HG02642 (cell line): ENCODE measurements around the gene ATP8B1.
A peak's percentile ranks its signal among the peaks of the same experiment; 100 is the strongest.
"Not testable (repeated sequence)": the region's sequence is repeated elsewhere in the genome, so short reads cannot be mapped to it uniquely, and the experiment has no call there.

Source experiments
- ATAC-seq: cut with Tn5 transposase; IDR thresholded peaks from one replicate; pipeline ENCODE4 v1.9.1; 2021; ENCODE audit warnings: mild to moderate bottlenecking; ENCODE audit not compliant: unreplicated experiment, poor library complexity

Gene ATP8B1

DNA sequence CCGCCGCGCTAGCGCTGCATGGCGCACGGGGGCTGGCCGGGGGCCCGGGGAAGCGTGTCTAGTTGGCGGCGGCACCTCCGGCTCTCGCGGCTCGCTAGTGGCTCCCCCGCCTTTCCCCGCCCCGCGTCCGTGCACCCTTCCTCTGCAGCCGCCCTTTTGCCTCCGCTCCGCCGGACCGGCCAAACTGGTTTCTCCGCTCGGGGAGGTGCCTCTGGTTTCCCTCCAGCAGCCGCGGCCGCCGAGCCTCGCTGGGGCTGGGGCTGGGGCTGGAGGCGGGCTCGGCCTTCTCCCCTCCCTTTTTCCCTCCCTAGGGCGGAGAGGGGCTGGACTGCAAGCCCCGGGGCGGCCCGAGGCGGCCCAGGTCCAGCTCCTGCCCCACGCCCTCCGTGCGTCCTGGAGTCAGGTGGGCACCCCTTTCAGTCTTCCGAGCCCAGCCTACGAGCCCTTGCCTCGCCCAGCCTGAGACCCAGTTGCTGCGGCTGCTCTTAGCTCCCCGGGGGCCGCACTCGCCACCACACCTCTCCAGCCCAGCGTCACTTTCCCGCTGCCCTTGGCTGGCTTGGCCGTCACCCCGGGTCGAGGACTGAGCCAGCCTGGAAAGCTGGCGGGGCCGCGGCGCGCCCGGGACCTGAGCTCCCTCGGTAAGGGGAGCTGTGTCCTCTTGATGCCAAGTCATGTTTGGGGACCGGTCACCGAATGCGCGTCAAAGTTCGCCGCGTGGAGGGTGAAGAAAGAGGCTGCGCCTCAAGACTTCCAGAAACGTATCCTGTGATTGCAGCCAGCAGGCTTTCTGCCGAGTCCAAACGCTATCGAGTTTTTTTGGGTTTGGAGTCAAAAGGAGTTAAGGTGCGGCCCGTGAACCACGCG lies at the start of gene ATP8B1:
Gene ATP8B1 (minus strand): TSS at position 213 of the 867 bp plus-strand sequence. CDS start 71,508 bp downstream, outside the sequence.
- peak; percentile 56 for ATAC-seq

DNA sequence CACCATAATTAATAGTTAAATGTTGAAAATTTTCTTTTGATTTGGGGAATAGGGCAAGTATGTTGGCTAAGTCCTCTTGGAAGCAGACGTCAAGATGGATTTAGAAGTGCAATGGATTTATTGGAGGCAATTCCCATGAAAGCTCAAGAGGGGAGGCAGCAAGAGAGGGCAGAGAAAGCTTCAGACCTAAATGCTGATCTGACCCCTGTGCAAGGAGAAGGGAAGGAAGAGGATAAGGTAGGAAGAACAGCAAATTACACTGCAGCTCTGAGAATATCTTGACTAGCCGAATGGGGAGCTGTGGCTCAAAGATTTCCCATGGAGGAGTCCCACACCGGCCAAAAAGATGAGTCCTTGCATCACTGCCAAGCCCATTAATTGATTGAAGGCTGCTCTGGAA lies 46.9 kb upstream of the ATP8B1 start:
- ATAC-seq, result no peak

DNA sequence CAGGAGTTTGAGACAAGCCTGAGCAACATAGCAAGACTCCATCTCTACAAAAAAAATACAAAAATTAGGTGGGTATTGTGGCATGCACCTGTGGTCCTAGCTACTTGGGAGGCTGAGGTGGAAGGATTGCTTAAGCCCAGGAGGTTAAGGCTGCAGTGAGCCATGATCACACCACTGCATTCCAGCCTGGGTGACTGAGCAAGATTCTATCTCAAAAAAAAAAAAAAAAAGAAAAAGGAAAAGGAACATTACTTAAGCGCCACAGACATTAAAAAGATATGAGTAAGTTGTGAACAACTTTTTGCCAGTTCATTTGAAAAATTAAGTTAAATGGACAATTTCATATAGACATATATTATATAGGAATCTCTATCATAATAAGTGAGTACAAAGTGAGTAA lies 45.3 kb upstream of the ATP8B1 start:
- not testable (repeated sequence) for ATAC-seq

DNA sequence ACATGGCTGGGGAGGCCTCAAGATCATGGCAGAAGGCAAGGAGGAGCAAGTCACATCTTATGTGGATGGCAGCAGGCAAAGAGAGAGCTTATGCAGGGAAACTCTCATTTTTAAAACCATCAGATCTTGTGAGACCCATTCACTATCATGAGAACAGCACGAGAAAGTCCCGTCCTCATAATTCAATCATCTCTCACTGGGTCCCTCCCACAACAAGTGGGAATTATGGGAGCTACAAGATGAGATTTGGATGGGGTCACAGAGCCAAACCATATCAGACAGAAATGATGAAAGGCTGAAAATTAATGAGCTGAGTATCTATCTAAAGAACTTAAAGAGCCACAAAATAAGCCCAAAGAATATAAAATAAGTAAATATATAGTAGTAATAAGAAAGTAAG lies 44.3 kb upstream of the ATP8B1 start:
- not testable (repeated sequence) for ATAC-seq

DNA sequence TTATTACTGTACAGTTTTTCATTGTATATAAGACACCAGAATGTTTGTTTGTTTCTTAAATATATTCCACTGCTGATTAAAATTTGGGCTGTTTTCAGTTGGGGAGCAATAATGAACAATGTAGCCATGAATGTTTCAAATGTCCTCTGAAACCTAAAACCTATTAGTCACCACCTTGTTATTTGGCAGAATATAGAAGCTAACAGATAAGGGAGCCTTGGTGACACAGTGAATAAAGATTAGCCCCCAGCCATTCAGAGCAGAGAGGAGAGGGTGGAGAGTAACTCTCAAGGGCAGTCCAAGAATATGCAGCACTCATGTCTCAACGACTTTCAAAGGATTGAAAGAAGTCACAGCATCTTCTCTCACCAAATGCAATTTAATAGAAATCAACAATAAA lies 43.1 kb upstream of the ATP8B1 start:
- no peak for ATAC-seq

DNA sequence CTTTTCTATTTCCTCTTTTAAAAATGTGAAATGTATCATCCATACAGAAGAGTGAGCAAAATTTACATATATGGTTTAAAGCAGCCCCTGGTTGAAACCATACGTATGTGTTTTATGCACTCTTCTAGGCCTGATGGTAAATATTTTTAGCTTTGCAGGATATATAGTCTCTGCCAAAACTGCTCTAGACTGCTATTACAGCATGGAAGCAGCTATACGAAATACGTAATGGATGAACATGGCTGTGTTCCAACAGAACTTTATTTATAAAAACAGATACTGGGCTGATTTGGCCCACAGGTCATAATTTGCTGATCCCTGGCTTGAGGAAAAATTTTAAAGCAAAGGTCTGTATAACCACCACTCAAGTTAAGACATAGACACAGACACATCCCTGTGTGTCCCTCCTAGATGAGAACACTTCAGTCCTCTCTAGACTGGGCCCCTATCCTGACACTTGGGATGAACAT lies 42.5 kb upstream of the ATP8B1 start:
- ATAC-seq, result no peak

DNA sequence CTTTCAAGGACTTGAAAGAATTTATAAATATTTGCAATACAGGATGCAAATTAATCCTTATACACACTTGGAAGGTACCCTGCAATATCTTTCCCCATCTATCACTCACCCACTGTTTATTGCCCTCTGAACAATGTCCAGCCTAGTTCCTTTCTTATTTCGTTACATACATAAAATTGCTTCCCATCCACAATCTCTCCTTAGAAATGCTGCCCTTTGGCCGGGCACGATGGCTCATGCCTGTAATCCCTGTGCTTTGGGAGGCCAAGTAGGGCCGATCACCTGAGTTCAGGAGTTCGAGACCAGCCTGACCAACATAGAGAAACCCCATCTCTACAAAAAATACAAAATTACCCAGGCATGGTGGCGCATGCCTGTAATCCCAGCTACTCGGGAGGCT lies 41.2 kb upstream of the ATP8B1 start:
- ATAC-seq, result no peak

DNA sequence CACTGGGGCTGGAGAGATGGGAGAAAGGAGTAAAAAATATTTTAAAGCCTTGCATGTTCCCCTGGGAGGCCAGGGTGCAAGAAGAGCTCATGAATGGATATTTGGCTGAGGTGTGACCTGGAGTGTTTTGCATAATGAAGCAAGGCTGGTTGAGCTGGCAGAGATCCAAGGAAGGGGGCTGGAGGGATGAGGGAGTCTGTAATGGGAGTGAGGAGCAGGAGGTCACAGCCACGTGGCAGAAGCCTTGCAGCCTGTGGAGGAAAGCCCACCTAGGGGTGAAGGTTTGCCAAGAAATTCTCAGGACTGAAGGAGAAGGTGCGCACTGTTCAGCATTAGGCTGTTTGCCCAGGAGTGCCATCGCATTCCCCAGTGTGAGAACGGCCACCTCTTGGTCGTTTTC lies 40.3 kb upstream of the ATP8B1 start:
- ATAC-seq, result no peak

DNA sequence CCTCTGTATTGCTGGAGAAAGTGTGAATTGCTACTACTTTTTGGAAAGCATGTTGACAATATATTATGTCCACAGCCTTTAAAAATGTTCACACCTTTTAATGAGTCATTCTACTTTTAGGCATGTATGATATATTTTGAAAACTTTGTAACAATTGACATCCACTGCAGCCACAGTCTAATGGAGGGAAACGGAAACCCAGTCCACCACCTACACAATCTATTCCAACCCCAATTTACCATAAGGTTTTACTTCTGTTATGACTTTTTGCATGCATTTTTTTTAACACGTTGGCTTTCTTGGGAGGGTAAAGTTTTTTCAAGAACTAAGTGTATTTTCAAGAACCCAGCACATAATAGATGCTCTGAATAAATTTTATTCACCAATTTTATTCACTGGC lies 38.5 kb upstream of the ATP8B1 start:
- peak; percentile 38 for ATAC-seq

DNA sequence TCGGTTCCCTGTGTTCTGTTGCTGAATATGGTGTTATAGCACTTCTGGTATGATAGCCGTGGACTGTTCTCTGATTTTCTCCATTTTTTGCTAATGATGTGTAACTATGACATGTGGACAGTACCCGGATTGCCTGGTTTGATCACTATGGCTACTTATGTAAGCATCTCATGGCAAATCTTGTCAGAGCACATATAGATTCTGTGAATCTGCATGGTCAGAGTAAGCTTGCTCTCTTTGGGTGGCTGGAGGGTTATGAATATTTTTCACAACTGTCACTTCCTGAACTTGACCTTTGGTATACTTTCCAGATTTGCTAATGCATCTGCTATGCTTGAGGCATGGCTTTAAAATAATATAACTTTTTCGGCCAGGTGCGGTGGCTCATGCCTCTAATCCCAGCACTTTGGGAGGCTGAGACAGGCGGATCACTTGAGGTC lies 36.8 kb upstream of the ATP8B1 start:
- ATAC-seq, result no peak

DNA sequence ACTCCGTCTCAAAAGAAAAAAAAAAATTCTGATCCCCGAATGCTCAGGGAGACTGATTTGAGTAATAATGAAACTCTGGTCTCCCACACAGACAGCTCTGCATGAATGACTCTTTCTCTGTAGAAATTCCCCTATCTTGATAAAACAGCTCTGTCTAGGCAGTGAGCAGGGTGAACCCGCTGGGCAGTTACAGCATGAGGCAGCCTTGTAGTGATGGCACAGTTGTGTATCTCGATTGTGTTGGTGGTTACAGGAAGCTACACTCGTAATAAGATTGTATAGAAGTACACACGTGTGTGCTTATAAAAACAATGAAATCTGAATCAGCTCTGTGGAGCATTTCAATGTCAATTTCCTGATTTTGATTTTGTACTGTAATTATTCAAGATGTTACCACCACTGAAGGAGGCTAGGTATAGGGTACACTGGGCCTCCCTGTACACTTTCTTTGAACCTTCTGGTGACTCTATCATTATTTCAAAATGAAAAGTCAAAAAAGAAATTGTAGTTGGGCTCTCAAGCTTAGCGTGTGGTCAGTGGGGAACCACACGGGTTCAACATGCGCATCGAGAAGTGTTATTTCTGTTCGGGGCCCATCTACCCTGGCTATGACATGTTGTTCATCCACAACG lies 34.9 kb upstream of the ATP8B1 start:
- peak; percentile 87 for ATAC-seq

DNA sequence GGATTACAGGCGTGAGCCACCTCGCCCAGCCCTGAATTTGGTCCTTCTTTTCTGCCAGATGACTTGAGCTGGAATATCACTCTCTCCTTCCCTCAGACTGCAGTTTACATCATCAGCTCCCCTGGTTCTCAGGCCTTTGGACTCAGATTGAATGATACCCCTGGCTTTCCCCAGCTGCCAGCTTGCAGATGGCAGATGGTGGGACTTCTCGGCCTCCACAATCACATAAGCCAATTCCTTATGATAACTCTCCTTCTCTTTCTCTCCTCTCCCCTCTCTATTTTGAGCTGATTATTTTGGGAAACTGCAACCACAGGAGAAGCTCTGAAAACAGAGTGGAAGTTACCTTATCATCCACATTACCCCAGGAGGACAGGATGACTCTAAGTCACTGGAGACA lies 33.4 kb upstream of the ATP8B1 start:
- no peak for ATAC-seq

DNA sequence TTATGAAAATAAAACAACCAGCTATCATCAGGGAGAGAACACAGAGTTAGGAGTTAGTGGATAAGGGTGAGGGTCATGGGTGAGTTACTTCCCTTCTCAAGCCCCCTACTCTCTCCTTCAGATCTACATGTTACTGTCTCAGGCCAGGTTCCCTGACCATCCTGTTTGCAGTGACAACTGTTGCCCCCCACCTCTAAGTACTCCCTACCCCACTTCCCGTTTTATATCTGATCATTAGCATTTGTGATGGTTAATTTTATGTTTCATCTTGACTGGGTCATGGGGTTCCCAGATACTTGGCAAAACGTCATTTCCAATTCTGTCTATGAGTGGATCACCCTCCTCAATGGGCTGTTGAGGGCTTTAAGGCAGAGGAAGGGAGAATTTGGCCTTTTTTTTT lies 32.8 kb upstream of the ATP8B1 start:
- ATAC-seq, result no peak

DNA sequence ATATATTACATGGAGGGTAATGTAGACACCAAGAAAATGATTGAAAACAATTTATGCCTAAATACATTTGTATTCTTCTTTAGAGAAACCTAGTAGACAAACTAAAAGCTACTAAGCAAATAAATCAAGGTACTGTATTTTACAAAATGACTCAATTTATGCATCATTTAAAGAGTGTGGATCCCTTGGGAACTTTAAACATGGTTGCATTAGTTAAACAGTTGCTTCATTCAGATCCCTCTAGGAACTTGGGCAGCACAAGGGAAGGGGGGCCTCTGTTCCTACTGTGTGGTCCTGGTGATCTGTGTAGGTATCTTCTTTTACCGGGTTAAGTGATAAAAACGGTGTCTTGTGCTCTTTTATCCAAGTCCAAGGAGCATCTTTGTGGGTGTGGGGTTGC lies 31.5 kb upstream of the ATP8B1 start:
- no peak for ATAC-seq

DNA sequence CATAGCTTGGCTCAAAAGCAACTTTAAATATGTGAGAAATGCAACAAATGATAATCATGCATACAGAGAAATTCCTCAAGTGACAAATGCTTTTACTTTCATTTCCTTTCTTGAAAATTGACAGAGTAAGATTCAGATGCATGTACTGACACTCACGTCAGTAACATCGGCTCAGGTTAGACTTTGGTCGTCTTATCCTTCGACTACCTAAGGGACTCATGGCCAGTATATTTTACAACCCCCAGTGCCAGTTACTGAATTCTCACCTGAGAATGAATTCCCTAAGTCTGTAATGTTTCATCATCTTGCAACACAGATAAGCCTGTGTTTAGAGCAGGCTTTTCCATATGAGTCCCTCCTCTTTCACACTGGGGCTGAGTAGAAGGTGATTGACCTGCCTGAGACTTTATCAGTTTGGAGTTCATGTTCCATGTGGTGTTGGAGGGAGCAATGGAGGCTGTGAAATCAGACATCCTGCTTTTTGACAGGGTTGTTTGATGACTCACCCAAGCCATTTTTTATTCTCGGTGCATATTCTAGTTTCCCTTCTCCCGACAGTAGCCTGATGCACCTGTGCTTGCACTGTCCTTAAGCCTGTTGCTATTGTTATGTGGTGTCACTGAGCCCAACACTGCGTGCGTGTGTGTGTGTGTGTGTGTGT lies 30.5 kb upstream of the ATP8B1 start:
- peak; percentile 45 for ATAC-seq

DNA sequence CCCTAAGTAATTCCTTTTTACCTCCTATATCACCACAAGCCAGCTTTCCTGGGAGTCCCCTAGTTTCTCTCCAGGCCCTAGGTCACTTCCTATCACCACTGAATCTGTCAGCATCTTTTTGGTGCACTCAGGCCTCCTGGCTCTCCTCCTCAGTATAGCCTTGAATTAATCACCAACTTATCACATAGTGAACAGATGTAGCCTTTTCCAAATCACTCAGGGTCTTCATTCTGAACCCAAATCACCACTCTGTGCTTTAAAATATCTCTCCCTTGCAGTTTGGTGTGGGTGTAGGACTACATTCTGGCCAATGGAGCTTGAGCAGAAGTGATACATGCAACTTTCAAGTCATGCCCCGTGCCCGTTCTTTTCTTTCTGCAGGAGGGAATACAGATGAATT lies 29.6 kb upstream of the ATP8B1 start:
- ATAC-seq, result no peak

DNA sequence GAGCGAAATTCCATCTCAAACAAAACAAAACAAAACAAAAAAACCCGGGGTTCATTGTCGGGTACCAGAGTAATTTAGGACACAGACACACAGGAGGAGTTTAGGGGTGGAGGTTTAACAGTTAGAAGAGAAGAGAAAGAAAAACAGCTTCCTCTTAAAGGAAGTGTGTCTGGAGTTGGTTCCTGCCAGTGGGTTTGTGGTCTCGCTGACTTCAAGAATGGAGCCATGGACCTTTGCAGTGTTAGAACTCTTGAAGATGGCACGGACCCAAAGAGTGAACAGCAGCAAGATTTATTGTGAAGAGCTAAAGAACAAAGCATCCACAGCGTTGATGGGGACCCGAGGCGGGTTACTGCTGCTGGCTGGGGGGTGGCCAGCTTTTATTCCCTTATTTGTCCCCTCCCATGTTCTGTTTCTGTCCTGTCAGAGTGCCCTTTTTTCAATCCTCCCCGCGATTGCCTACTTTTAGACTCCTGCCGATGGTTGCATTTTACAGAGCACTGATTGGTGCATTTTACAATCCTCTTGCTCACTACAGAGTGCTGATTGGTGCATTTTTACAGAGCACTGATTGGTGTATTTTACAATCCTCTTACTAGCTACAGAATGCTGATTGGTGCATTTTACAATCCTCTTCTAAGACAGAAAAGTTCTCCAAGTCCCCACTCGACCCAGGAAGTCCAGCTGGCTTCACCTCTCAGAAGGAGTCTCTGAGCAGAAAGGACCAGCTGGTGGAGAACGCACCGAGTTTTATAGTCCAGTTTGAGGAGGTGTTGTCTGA lies 28.7 kb upstream of the ATP8B1 start:
- ATAC-seq, result no peak

DNA sequence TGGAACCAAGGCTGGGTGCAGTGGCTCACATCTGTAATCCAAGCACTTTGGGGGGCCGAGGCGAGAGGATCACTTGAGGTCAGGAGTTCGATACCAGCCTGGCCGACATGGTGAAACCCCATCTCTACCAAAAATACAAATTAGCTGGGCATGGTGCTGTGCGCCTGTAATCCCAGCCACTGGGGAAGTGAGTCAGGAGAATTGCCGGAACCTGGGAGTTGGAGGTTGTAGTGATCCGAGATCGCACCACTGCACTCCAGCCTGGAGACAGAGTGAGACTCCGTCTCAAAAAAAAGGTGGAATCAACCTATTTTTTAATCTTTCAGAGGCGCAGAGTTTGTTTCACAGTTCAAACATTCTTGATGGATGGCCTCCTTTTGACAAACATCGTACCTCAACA lies 24.5 kb upstream of the ATP8B1 start:
- ATAC-seq, result no peak

DNA sequence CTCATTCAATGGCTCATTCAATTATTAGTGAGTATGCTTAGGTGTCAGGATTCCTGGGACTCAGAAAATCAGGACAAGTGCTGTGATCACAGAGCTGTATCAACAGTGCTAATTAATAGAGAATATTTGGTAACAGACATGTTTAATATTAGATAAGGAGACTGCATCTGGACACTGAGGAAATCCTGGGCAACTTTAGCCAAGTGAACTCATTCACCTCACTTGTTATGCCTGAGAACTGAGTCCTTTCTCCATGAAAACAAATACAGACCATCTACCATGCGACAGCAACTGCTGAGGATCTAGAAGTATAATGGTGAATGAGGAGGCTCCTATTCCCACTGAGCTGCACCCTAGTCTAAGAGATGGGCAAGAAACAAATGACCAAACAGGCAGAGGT lies 23.1 kb upstream of the ATP8B1 start:
- ATAC-seq, result no peak

DNA sequence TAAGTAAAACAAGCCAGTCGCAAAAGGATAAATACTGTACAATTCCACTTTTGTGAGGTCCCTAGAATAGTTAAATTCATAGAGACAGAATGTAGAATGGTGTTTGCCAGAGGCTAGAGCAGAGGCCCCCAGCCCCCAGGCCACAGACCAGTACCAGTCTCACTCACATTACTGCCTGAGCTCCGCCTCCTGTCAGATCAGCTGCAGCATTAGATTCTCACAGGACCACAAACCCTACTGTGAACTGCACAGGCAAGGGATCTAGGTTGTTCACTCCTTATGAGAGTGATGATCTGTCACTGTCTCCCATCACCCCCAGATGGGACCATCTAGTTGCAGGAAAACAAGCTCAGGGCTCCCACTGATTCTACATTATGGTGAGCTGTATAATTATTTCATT lies 17.5 kb upstream of the ATP8B1 start:
- not testable (repeated sequence) for ATAC-seq
